ENCODE results near the gene PRAMEF18.
"Not testable (repeated sequence)": the region's sequence is repeated elsewhere in the genome, so short reads cannot be mapped to it uniquely, and the experiment has no call there.

Gene PRAMEF18, protein sequence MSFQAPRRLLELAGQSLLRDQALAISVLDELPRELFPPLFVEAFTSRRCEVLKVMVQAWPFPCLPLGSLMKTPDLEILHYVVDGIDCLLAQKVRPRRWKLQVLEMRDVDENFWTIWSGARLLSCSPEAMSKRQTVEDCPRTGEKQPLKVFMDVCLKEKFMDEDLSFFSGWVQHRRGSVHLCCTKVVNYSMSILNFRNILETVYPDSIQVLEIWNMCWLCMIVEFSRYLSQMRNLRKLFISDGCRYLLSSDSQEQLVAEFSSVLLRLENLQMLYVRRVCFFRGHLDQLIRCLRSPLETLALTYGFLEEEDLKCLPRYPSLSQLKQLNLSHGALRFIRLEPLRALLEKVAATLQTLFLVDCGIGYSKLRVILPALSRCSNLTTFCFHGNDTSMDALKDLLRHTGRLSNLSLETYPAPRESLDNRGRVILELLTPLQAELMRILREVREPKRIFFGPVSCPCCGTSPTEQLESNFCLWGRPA

DNA sequence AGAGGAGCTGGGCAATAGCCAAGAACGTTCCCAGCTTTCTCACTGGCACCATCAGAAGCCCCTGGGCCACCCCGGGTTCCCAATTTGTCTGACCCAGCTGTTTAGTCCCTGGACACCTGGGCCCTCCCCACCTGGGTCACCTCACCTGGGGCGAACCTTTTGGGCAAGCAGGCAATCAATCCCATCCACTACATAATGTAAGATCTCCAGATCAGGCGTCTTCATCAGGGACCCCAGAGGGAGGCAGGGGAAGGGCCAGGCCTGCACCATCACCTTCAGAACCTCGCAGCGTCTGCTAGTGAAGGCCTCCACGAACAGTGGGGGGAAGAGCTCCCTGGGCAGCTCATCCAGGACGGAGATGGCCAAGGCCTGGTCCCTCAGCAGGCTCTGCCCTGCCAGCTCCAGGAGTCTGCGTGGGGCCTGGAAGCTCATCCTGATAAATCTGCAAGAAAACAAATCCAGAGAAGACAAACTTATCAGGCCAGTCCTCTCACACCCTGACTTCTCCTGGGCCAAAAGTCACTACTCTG lies at the start of gene PRAMEF18:
Gene PRAMEF18 (minus strand): TSS at position 480 of the 530 bp plus-strand sequence. CDS start 48 bp downstream, at position 432.
- not testable (repeated sequence) for H3K9me3 ChIP-seq (ENCODE audit: low read length); H3K27me3 ChIP-seq (ENCODE audit: control insufficient read depth in 1 of 2, insufficient read depth in 2 of 2, low read length in 2 of 2); H3K36me3 ChIP-seq (ENCODE audit: insufficient read depth, low read length); H3K27ac ChIP-seq (ENCODE audit: low read depth, low read length); H3K4me3 ChIP-seq (ENCODE audit: low read depth in 1 of 2, low read length in 2 of 2); H3K4me1 ChIP-seq (ENCODE audit: insufficient read depth, low read length); H3K9ac ChIP-seq (ENCODE audit: low read length)

DNA sequence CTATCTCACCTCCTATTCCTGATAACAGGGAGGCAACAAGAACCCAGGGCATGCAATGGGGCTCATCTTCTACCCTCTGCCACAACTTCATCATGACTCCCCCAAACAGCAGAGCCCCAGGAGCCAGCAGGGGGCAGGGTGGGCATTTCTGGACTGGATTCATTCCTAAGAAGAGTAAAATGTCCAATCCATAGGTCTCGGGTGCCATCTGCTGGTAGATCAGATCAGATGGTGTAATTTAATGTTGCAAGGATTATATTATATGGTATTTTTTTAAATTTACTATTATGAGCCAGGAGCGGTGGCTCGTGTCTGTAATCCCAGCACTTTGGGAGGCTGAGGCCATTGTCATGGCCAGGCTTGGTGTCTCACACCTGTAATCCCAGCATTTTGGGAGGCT lies 39.2 kb upstream of the PRAMEF18 start:
- H3K27ac ChIP-seq (ENCODE audit: low read depth, low read length); H3K9me3 ChIP-seq (ENCODE audit: low read length); H3K9ac ChIP-seq (ENCODE audit: low read length); H3K36me3 ChIP-seq (ENCODE audit: insufficient read depth, low read length); H3K27me3 ChIP-seq (ENCODE audit: control insufficient read depth in 1 of 2, insufficient read depth in 2 of 2, low read length in 2 of 2); H3K4me3 ChIP-seq (ENCODE audit: low read depth in 1 of 2, low read length in 2 of 2); H3K4me1 ChIP-seq (ENCODE audit: insufficient read depth, low read length): not testable (repeated sequence)

DNA sequence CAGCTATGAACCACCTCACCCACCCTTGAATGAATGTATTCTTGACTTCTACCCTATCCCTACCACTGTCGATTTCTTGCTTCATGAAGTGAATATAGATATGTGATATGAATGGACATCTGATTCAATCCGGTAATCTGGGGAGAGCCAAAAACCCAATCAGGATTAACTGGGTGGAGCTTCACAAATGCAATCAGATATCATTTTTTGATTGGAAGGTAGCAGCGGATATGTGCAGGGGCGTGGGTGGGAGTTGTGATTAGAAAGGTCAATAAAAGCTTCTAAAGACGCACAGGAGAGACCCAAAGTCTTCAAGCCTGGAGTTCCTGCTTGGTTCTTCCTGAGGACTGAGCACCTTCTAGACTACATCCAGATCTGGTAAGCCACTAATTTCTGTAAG lies 27.9 kb upstream of the PRAMEF18 start, which contains the start of gene PRAMEF5:
Gene PRAMEF5 (plus strand): TSS at position 301 of the 400 bp plus-strand sequence. CDS start 5,071 bp downstream, outside the sequence.
- not testable (repeated sequence) for H3K27ac ChIP-seq (ENCODE audit: low read depth, low read length); H3K4me3 ChIP-seq (ENCODE audit: low read depth in 1 of 2, low read length in 2 of 2)

DNA sequence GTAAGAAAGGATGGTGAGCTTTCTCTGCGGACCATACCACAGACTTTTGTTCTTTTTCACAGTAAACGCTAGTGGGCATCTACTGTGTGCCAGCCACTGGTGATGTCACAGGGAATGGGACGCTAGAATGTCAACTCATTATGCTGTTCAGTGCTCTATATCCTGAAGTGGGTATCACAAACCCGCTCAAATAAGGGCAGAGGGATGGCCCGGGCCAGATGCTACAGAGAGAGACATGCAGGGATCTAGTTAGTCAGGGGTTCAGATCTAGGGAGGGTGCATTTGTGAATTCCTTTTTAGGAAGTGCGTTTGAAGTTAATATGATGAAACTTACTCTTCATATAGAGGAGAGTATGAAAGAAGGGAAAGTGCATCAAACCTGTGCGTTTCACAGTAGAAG lies 21.2 kb upstream of the PRAMEF18 start:
- H3K27me3 ChIP-seq (ENCODE audit: control insufficient read depth in 1 of 2, insufficient read depth in 2 of 2, low read length in 2 of 2); H3K9ac ChIP-seq (ENCODE audit: low read length); H3K36me3 ChIP-seq (ENCODE audit: insufficient read depth, low read length); H3K4me3 ChIP-seq (ENCODE audit: low read depth in 1 of 2, low read length in 2 of 2); H3K4me1 ChIP-seq (ENCODE audit: insufficient read depth, low read length); H3K9me3 ChIP-seq (ENCODE audit: low read length); H3K27ac ChIP-seq (ENCODE audit: low read depth, low read length): not testable (repeated sequence)

More for the DNA sequence above, 27.9 kb upstream of the PRAMEF18 start, which contains the start of gene PRAMEF5:
- not testable (repeated sequence) for H3K9me3 ChIP-seq (ENCODE audit: low read length); H3K36me3 ChIP-seq (ENCODE audit: insufficient read depth, low read length); H3K9ac ChIP-seq (ENCODE audit: low read length); H3K4me1 ChIP-seq (ENCODE audit: insufficient read depth, low read length); H3K27me3 ChIP-seq (ENCODE audit: control insufficient read depth in 1 of 2, insufficient read depth in 2 of 2, low read length in 2 of 2)

GRCh38 chr1:13246554-13246871 lies 20.6 kb upstream of the PRAMEF18 start:
- not testable (repeated sequence) for H3K36me3 ChIP-seq (ENCODE audit: insufficient read depth, low read length); H3K9me3 ChIP-seq (ENCODE audit: low read length); H3K9ac ChIP-seq (ENCODE audit: low read length); H3K27ac ChIP-seq (ENCODE audit: low read depth, low read length); H3K4me3 ChIP-seq (ENCODE audit: low read depth in 1 of 2, low read length in 2 of 2); H3K27me3 ChIP-seq (ENCODE audit: control insufficient read depth in 1 of 2, insufficient read depth in 2 of 2, low read length in 2 of 2); H3K4me1 ChIP-seq (ENCODE audit: insufficient read depth, low read length)

DNA sequence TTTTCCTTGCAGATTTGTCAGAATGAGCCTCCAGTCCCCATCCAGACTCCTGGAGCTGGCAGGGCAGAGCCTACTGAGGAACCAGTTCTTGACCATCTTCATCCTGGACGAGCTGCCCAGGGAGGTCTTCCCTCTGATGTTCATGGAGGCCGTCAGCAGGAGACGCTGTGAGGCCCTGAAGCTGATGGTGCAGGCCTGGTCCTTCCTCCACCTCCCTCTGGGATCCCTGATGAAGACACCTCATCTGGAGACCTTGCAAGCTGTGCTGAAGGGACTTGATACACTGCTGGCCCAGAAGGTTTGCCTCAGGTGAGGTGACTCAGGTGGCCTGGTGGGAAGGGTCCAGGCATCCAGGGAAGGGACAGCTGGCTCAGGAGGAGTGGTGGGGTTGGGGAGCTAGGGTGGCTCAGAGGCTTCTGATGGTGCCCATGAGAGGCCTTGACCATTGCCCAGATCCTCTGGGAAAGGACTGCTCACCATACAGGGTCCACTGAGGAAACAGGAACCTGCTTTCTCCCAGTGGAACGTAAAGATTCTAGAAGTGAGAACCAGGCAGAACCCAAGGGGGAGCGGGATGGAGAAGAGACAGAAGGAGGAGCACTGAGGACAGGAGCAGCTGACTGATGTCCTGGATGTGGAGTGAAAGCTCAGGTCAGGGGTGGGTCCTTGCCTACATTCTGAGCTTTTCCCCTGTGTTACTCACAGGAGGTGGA lies 20.0 kb upstream of the PRAMEF18 start:
- not testable (repeated sequence) for H3K36me3 ChIP-seq (ENCODE audit: insufficient read depth, low read length); H3K27ac ChIP-seq (ENCODE audit: low read depth, low read length); H3K4me1 ChIP-seq (ENCODE audit: insufficient read depth, low read length); H3K27me3 ChIP-seq (ENCODE audit: control insufficient read depth in 1 of 2, insufficient read depth in 2 of 2, low read length in 2 of 2); H3K9me3 ChIP-seq (ENCODE audit: low read length); H3K4me3 ChIP-seq (ENCODE audit: low read depth in 1 of 2, low read length in 2 of 2); H3K9ac ChIP-seq (ENCODE audit: low read length)

GRCh38 chr1:13243536-13244263 lies 17.7 kb upstream of the PRAMEF18 start:
- H3K4me3 ChIP-seq (ENCODE audit: low read depth in 1 of 2, low read length in 2 of 2); H3K27me3 ChIP-seq (ENCODE audit: control insufficient read depth in 1 of 2, insufficient read depth in 2 of 2, low read length in 2 of 2); H3K4me1 ChIP-seq (ENCODE audit: insufficient read depth, low read length); H3K9me3 ChIP-seq (ENCODE audit: low read length); H3K9ac ChIP-seq (ENCODE audit: low read length); H3K36me3 ChIP-seq (ENCODE audit: insufficient read depth, low read length); H3K27ac ChIP-seq (ENCODE audit: low read depth, low read length): not testable (repeated sequence)

DNA sequence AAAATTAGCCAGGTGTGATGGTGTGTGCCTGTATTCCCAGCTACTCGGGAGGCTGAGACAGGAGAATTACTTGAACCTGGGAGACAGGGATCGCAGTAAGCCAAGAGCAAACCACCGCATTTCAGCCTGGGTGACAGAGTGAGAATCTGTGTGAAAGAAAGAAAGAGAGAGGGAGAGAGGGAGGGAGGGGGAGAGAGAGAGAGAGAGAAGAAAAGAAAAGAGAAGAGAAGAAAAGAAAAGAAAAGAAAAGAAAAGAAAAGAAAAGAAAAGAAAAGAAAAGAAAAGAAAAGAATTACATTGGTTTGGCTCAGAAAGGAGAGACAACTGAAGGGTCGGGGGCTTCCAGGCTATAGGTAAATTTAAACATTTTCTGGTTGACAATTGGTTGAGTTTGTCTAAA lies 13.7 kb upstream of the PRAMEF18 start:
- H3K27ac ChIP-seq (ENCODE audit: low read depth, low read length); H3K36me3 ChIP-seq (ENCODE audit: insufficient read depth, low read length); H3K27me3 ChIP-seq (ENCODE audit: control insufficient read depth in 1 of 2, insufficient read depth in 2 of 2, low read length in 2 of 2); H3K9me3 ChIP-seq (ENCODE audit: low read length); H3K4me1 ChIP-seq (ENCODE audit: insufficient read depth, low read length); H3K9ac ChIP-seq (ENCODE audit: low read length); H3K4me3 ChIP-seq (ENCODE audit: low read depth in 1 of 2, low read length in 2 of 2): not testable (repeated sequence)

GRCh38 chr1:13237572-13237971 lies 11.6 kb upstream of the PRAMEF18 start:
- not testable (repeated sequence) for H3K27me3 ChIP-seq (ENCODE audit: control insufficient read depth in 1 of 2, insufficient read depth in 2 of 2, low read length in 2 of 2); H3K9me3 ChIP-seq (ENCODE audit: low read length); H3K4me1 ChIP-seq (ENCODE audit: insufficient read depth, low read length); H3K36me3 ChIP-seq (ENCODE audit: insufficient read depth, low read length); H3K4me3 ChIP-seq (ENCODE audit: low read depth in 1 of 2, low read length in 2 of 2); H3K27ac ChIP-seq (ENCODE audit: low read depth, low read length); H3K9ac ChIP-seq (ENCODE audit: low read length)

DNA sequence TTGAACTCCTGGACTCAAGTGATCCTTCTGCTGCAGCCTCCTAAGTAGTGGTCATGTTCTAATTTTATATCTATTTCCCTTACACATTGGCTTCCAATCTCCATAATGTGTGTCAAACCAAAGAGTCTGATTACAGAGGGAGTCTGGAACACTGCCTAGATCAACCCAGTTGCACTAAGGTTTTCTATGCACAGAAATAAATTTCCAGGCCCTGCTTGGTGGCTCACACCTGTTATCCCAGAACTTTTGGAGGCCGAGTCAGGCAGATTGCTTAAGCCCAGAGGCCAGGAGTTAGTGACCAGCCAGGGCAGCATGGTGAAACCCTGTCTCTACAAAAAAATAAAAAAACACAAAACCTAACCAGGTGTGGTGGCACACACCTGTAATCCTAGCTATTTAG lies 8.1 kb upstream of the PRAMEF18 start:
- H3K36me3 ChIP-seq (ENCODE audit: insufficient read depth, low read length); H3K27me3 ChIP-seq (ENCODE audit: control insufficient read depth in 1 of 2, insufficient read depth in 2 of 2, low read length in 2 of 2); H3K9me3 ChIP-seq (ENCODE audit: low read length); H3K27ac ChIP-seq (ENCODE audit: low read depth, low read length); H3K4me3 ChIP-seq (ENCODE audit: low read depth in 1 of 2, low read length in 2 of 2); H3K9ac ChIP-seq (ENCODE audit: low read length); H3K4me1 ChIP-seq (ENCODE audit: insufficient read depth, low read length): not testable (repeated sequence)

GRCh38 chr1:13232056-13232455 lies 6.1 kb upstream of the PRAMEF18 start:
- not testable (repeated sequence) for H3K27me3 ChIP-seq (ENCODE audit: control insufficient read depth in 1 of 2, insufficient read depth in 2 of 2, low read length in 2 of 2); H3K4me1 ChIP-seq (ENCODE audit: insufficient read depth, low read length); H3K9ac ChIP-seq (ENCODE audit: low read length); H3K27ac ChIP-seq (ENCODE audit: low read depth, low read length); H3K36me3 ChIP-seq (ENCODE audit: insufficient read depth, low read length); H3K4me3 ChIP-seq (ENCODE audit: low read depth in 1 of 2, low read length in 2 of 2); H3K9me3 ChIP-seq (ENCODE audit: low read length)

Data from muscle layer of colon (tissue), 2 donors.